HCT116 (cell line): ENCODE data around the gene PLXDC1. TPM values are rescaled to one million over a fixed set of nuclear protein-coding genes. Genes with fewer than 3 reads are reported as not detected.

Experiments used
- ATAC-seq: fragments of 200-7000 bp; cut with Tn5 transposase; 2 replicates; pipeline ENCODE4 v1.9.1; 2020; ENCODE audit warnings: mild to moderate bottlenecking, moderate library complexity
- BruUV-seq: library from RNA; stranded (reverse); fragments of 400-500 nt; replicated peaks from 2 replicates; lab custom pipeline; 2021; lab: Mats Ljungman, UMichigan
- CTCF ChIA-PET: fragments of 300-600 bp; sonication (Branson Sonifier 250); formaldehyde crosslinking; loops from one replicate; lab custom pipeline; 2021; ENCODE audit warnings: antibody characterized with exemption; lab: Charles Lee
- POLR2A ChIA-PET: fragments of 300-600, 350-600 bp; sonication (Branson Sonifier 250); formaldehyde crosslinking; loops from one replicate; lab custom pipeline; 2021; ENCODE audit warnings: antibody characterized with exemption; lab: Charles Lee
- RAD21 ChIA-PET, 2 experiments: fragments of 300-600 bp; sonication (Branson Sonifier 250); formaldehyde crosslinking; loops; one replicate each; lab custom pipeline; 2023; ENCODE audit warnings: low total read pairs in 2 of 2; ENCODE audit not compliant: uncharacterized antibody in 2 of 2, unreplicated experiment in 2 of 2, low non-redundant PET in 1 of 2; lab: Charles Lee
- DNase-seq: peaks from one replicate; pipeline ENCODE4 v3.0.0-alpha.2; 2010; ENCODE audit warnings: low read depth, low spot score
- H2AFZ ChIP-seq: fragments of 200-600 bp; shearing (Covaris generic), sonication (generic); 2 replicates; pipeline ENCODE4 v1.6.1; 2017; ENCODE audit warnings: low read depth, mixed run types, mixed read lengths, antibody characterized with exemption, low read length; ENCODE audit not compliant: poor library complexity, severe bottlenecking
- H3K27ac ChIP-seq: 2 replicates; pipeline ENCODE4 v1.5.1; 2012; ENCODE audit warnings: low read depth, low read length
- H3K27me3 ChIP-seq: fragments of 200-600 bp; sonication (generic); 2 replicates; pipeline ENCODE4 v1.6.1; 2016; ENCODE audit warnings: mixed run types, low read length, mixed read lengths; ENCODE audit not compliant: insufficient read depth
- H3K36me3 ChIP-seq, 2 experiments: fragments of 200-500 bp in 1 of 2; fragments of 200-600 bp in 1 of 2; sonication (Bioruptor generic) in 1 of 2; sonication (generic) in 1 of 2; 2 replicates each; pipeline versions ENCODE4 v1.5.1 to v1.6.1; 2014 to 2016; ENCODE audit warnings: low read length in 2 of 2, inconsistent platforms in 1 of 2, mixed read lengths in 1 of 2, mixed run types in 1 of 2; ENCODE audit not compliant: insufficient read depth in 2 of 2, control insufficient read depth in 1 of 2
- H3K4me1 ChIP-seq, 2 experiments: fragments of 200-600 bp in 1 of 2; sonication (generic) in 1 of 2; 2 replicates each; pipeline versions ENCODE4 v1.5.1 to v1.6.1; 2012 to 2017; ENCODE audit warnings: low read length in 2 of 2, inconsistent platforms in 1 of 2, mild to moderate bottlenecking in 1 of 2, mixed read lengths in 1 of 2, mixed run types in 1 of 2, moderate library complexity in 1 of 2; ENCODE audit not compliant: insufficient read depth in 2 of 2, control insufficient read depth in 1 of 2
- H3K4me2 ChIP-seq: fragments of 200-600 bp; sonication (generic); 2 replicates; pipeline ENCODE4 v1.6.1; 2017; ENCODE audit warnings: mixed run types, low read length, mixed read lengths
- H3K4me3 ChIP-seq, 2 experiments: fragments of 200-600 bp in 1 of 2; sonication (generic) in 1 of 2; replicated peaks in 1 of 2; 2 replicates each; pipeline ENCODE4 v1.5.1; 2011 to 2016; ENCODE audit warnings: low read length in 2 of 2, control low read depth in 1 of 2, low read depth in 1 of 2, mild to moderate bottlenecking in 1 of 2, mixed read lengths in 1 of 2, mixed run types in 1 of 2
- H3K79me2 ChIP-seq: fragments of 200-600 bp; sonication (generic); 2 replicates; pipeline ENCODE4 v1.6.1; 2017; ENCODE audit warnings: mild to moderate bottlenecking, mixed run types, low read length, moderate library complexity, mixed read lengths; ENCODE audit not compliant: insufficient read depth
- H3K9ac ChIP-seq: fragments of 200-600 bp; sonication (generic); 2 replicates; pipeline ENCODE4 v1.6.1; 2016; ENCODE audit warnings: low read length, mixed read lengths
- H3K9me2 ChIP-seq: fragments of 200-600 bp; sonication (generic), shearing (Covaris generic); 2 replicates; pipeline ENCODE4 v1.6.1; 2017; ENCODE audit warnings: mixed run types, mild to moderate bottlenecking, moderate library complexity; ENCODE audit not compliant: insufficient read depth
- H3K9me3 ChIP-seq, 2 experiments: fragments of 200-500 bp in 1 of 2; fragments of 200-600 bp in 1 of 2; sonication (Bioruptor generic) in 1 of 2; sonication (generic) in 1 of 2; 2 replicates each; pipeline ENCODE4 v1.6.1; 2014 to 2017; ENCODE audit warnings: low read length in 2 of 2, mixed read lengths in 2 of 2, inconsistent platforms in 1 of 2, low read depth in 1 of 2, mild to moderate bottlenecking in 1 of 2, mixed run types in 1 of 2, moderate library complexity in 1 of 2; ENCODE audit not compliant: control insufficient read depth in 1 of 2, insufficient read depth in 1 of 2
- H4K20me1 ChIP-seq: fragments of 200-600 bp; sonication (generic), shearing (Covaris generic); 2 replicates; pipeline ENCODE4 v1.6.1; 2017; ENCODE audit warnings: mixed run types, mild to moderate bottlenecking, moderate library complexity; ENCODE audit not compliant: insufficient read depth
- CEBPB ChIP-seq: IDR thresholded peaks from 2 replicates; pipeline ENCODE4 v1.6.1; 2012; ENCODE audit warnings: low read depth
- ELF1 ChIP-seq: IDR thresholded peaks from 2 replicates; pipeline ENCODE4 v1.6.1; 2012; ENCODE audit warnings: low read depth, borderline replicate concordance
- EZH2 ChIP-seq: fragments of 200-600 bp; sonication (generic); IDR thresholded peaks from 2 replicates; pipeline ENCODE4 v1.6.1; 2017; ENCODE audit warnings: antibody characterized with exemption, mixed run types
- FOSL1 ChIP-seq: IDR thresholded peaks from 2 replicates; pipeline ENCODE4 v1.6.1; 2012; ENCODE audit warnings: low read depth
- JUND ChIP-seq: IDR thresholded peaks from 2 replicates; pipeline ENCODE4 v1.6.1; 2012
- POLR2A ChIP-seq: IDR thresholded peaks from 2 replicates; pipeline ENCODE4 v1.7.0; 2011; ENCODE audit warnings: borderline replicate concordance; ENCODE audit not compliant: insufficient read depth, insufficient read length; ENCODE audit errors: extremely low read depth
- POLR2AphosphoS5 ChIP-seq: IDR thresholded peaks from 2 replicates; pipeline ENCODE4 v1.6.1; 2011; ENCODE audit warnings: mild to moderate bottlenecking, low read depth, low read length, moderate library complexity
- SP1 ChIP-seq: IDR thresholded peaks from 2 replicates; pipeline ENCODE4 v1.6.1; 2012; ENCODE audit warnings: low read depth
- SRF ChIP-seq: IDR thresholded peaks from 2 replicates; pipeline ENCODE4 v1.6.1; 2012; ENCODE audit warnings: low read depth
- YY1 ChIP-seq: IDR thresholded peaks from 2 replicates; pipeline ENCODE4 v1.6.1; 2011; ENCODE audit warnings: low read length, low read depth, moderate library complexity, mild to moderate bottlenecking; ENCODE audit not compliant: insufficient replicate concordance; ENCODE audit errors: extremely low read depth
- ZNF274 ChIP-seq: fragments of 200-500 bp; sonication (Bioruptor generic); IDR thresholded peaks from 2 replicates; pipeline ENCODE4 v1.6.1; 2014; ENCODE audit warnings: mild to moderate bottlenecking, low read depth, low read length, inconsistent platforms
- intact Hi-C: fragments of 100-400 bp; cut with micrococcal nuclease; formaldehyde crosslinking; loops from 2 replicates; pipeline ENCODE4 v1.10.0; 2022
- total RNA-seq: library from RNA; stranded (reverse); gene quantifications from one replicate; pipeline ENCODE4 v1.2.1, GENCODE V29; 2021; ENCODE audit not compliant: unreplicated experiment
- TF ChIP-seq, protein P1 (sequence below), 3 experiments: fragments of 200-600 bp in 1 of 3; sonication (generic) in 1 of 3; IDR thresholded peaks in 2 of 3; conservative IDR thresholded peaks in 1 of 3; 2 replicates each; pipeline ENCODE4 v1.5.1; 2012 to 2017; ENCODE audit warnings: low read depth in 2 of 3, low read length in 2 of 3, antibody characterized with exemption in 1 of 3, borderline replicate concordance in 1 of 3, control low read depth in 1 of 3, mild to moderate bottlenecking in 1 of 3, mixed read lengths in 1 of 3, mixed run types in 1 of 3, moderate library complexity in 1 of 3; ENCODE audit not compliant: insufficient read depth in 1 of 3
- TF ChIP-seq, protein P2 (sequence below): IDR thresholded peaks from 2 replicates; pipeline ENCODE4 v1.6.1; 2011; ENCODE audit warnings: mild to moderate bottlenecking, low read length, moderate library complexity; ENCODE audit not compliant: insufficient replicate concordance; ENCODE audit errors: extremely low read depth

The PLXDC1 gene
- total RNA-seq, 1 experiment from 2014 or later, result 1.8 TPM

DNA sequence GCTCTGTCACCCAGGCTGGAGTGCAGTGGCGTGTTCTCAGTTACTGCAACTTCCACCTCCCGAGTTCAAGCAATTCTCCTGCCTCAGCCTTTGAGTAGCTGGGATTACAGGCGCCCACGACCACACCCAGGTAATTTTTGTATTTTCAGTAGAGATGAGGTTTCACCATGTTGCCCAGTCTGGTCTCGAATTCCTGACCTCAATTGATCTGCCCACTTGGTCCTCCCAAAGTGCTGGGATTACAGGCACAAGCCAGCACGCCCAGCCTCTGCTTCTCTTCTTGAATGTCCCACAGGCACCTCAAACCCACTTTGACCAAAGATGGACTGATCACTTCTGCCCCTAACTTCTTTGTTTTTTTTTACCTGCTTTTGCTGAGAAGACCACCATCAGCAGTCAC lies 19.1 kb upstream of the PLXDC1 start:
- BruUV-seq, result no TSS peak
- no peaks in the 10 kb centered on the region for H3K79me2 ChIP-seq
- H3K4me2 ChIP-seq, result no peak overlapping the region
- H3K27ac ChIP-seq, result no peak overlapping the region
- ATAC-seq (no peak), DNase-seq (no peak)
- no peak overlapping the region for H3K9ac ChIP-seq
- no peak overlapping the region for H2AFZ ChIP-seq
- no peaks in the 10 kb centered on the region for H4K20me1 ChIP-seq
- H3K4me3 ChIP-seq, result no peak overlapping the region
- no peaks in the 10 kb centered on the region for H3K9me3 ChIP-seq
- peaks cover 0 to 7% of the 10 kb centered on the region in 2 experiments; a peak in 1 of 4 replicates for H3K4me1 ChIP-seq
- H3K27me3 ChIP-seq, result no peaks in the 10 kb centered on the region
- H3K9me2 ChIP-seq, result no peaks in the 10 kb centered on the region
- ChIA-PET RAD21 (no interaction called here), POLR2A (no interaction called here), CTCF (no interaction called here)
- no peak for TF ChIP-seq YY1
- intact Hi-C loops, result no loop called here
- peaks cover 0 to 5% of the 10 kb centered on the region in 2 experiments; a peak in 1 of 4 replicates for H3K36me3 ChIP-seq

DNA sequence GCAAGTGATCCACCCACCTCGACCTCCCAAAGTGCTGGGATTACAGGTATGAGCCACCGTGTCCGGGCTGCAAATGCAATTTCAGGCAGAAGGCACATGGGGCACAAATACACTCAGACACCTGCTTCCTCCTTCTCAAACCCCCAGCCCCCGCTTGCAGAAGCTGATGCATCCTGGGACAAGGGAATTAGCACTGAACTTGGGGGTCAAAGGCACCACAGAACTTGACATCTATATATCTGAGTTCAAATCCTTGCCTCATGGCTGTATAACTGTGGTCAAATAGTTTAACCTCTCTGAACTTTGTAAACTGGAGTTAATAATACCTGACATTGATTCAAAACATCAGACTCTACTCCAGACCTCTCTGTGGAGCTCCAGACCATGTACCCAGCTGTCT lies 18.7 kb upstream of the PLXDC1 start:
- no peak overlapping the region for H3K4me3 ChIP-seq
- DNase-seq (no peak), ATAC-seq (no peak)
- POLR2A ChIA-PET, result no interaction called here
- no TSS peak for BruUV-seq
- H3K27ac ChIP-seq, result no peak overlapping the region
- H3K9ac ChIP-seq, result no peak overlapping the region
- TF ChIP-seq CEBPB, result no peak
- no peak for TF ChIP-seq JUND
- TF ChIP-seq, protein P1, sequence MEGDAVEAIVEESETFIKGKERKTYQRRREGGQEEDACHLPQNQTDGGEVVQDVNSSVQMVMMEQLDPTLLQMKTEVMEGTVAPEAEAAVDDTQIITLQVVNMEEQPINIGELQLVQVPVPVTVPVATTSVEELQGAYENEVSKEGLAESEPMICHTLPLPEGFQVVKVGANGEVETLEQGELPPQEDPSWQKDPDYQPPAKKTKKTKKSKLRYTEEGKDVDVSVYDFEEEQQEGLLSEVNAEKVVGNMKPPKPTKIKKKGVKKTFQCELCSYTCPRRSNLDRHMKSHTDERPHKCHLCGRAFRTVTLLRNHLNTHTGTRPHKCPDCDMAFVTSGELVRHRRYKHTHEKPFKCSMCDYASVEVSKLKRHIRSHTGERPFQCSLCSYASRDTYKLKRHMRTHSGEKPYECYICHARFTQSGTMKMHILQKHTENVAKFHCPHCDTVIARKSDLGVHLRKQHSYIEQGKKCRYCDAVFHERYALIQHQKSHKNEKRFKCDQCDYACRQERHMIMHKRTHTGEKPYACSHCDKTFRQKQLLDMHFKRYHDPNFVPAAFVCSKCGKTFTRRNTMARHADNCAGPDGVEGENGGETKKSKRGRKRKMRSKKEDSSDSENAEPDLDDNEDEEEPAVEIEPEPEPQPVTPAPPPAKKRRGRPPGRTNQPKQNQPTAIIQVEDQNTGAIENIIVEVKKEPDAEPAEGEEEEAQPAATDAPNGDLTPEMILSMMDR (IDR thresholded peaks at IDR 0.05 in 2 of 3, conservative IDR thresholded peaks at IDR 0.05 in 1 of 3; ENCODE audit: borderline replicate concordance in 1 of 3, insufficient read depth in 1 of 3, low read depth in 2 of 3, low read length in 2 of 3), result no peak
- no peak for TF ChIP-seq POLR2AphosphoS5
- TF ChIP-seq, protein P2, sequence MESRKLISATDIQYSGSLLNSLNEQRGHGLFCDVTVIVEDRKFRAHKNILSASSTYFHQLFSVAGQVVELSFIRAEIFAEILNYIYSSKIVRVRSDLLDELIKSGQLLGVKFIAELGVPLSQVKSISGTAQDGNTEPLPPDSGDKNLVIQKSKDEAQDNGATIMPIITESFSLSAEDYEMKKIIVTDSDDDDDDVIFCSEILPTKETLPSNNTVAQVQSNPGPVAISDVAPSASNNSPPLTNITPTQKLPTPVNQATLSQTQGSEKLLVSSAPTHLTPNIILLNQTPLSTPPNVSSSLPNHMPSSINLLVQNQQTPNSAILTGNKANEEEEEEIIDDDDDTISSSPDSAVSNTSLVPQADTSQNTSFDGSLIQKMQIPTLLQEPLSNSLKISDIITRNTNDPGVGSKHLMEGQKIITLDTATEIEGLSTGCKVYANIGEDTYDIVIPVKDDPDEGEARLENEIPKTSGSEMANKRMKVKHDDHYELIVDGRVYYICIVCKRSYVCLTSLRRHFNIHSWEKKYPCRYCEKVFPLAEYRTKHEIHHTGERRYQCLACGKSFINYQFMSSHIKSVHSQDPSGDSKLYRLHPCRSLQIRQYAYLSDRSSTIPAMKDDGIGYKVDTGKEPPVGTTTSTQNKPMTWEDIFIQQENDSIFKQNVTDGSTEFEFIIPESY, result no peak
- no peak for TF ChIP-seq EZH2
- no peak for TF ChIP-seq ZNF274
- no peak for TF ChIP-seq POLR2A
- no peak for TF ChIP-seq ELF1
- no peak for TF ChIP-seq SP1
- no peak for TF ChIP-seq FOSL1
- TF ChIP-seq SRF, result no peak
- no peak overlapping the region for H3K4me2 ChIP-seq
- no peaks in the 10 kb centered on the region for H3K9me3 ChIP-seq
- H2AFZ ChIP-seq, result no peak overlapping the region
- H3K9me2 ChIP-seq, result no peaks in the 10 kb centered on the region
- H3K27me3 ChIP-seq, result no peaks in the 10 kb centered on the region
- CTCF ChIA-PET, result no interaction called here
- intact Hi-C loops, result no loop called here
- no peaks in the 10 kb centered on the region for H3K79me2 ChIP-seq
- H3K4me1 ChIP-seq, result peaks cover 0 to 4% of the 10 kb centered on the region in 2 experiments; a peak in 1 of 4 replicates
- peaks cover 0 to under 1% of the 10 kb centered on the region in 2 experiments; a peak in 1 of 4 replicates for H3K36me3 ChIP-seq
- no peaks in the 10 kb centered on the region for H4K20me1 ChIP-seq
- RAD21 ChIA-PET, result no interaction called here
